ENCODE results near the gene RUNX3. TPM values are rescaled to one million over a fixed set of nuclear protein-coding genes. Genes with fewer than 3 reads are reported as not detected.

RUNX3 gene
- total RNA-seq, 2 donors from 2014 or later, result 6.8 to 8.5 TPM

DNA sequence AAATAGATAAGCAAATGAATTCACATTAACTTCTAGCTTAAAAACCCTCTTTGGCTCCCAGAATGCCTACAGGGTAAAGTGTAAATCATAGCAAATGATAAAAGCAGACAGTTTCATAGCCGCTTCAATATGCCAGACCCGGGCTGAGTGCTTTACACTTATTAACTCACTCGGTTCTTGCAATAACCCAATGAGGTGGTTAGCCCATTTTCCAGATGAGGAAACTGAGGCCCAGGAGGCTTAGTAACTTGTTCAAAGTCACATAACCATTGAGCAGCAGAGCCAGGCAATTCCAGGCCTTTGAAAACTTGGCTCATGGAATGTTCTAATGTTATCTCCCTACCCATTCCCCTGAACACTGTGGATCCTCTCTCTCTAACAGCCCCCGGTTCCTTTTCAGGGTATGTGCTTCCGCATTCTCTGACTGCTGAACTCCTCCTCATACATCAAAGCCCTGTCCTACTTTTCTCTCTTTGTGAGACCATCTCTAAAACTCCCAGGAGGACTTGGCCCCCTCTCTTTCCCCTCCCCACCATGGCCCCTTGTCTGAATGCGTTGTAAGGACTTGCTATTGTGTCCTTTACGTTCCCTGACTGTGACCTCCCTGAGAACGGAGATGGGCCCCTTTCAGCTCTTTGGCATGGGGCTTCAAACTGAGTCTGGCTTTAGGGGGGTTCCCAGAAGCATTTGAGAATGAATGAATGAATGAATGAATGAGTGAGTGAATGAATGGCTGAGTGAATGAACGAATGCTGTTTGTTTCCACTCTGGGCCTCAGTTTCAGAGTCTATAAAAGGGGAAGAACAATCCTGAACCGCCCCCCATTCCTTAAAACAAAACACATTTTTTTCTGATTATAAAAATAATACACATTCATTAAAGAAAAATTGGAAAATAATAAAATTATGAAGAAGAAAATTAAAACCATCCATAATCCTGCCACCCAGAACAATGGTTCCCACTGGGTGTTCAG, 15.6 kb upstream of the RUNX3 start:
- Histone ChIP-seq H3K36me3 (no peaks in the 10 kb centered on the region), H3K9me3 (no peaks in the 10 kb centered on the region), H3K27me3 (replicated peaks; ENCODE audit: insufficient read depth) (no peaks in the 10 kb centered on the region), H3K4me1 (ENCODE audit: control insufficient read depth in 1 of 2, low read depth in 2 of 2) (no peaks in the 10 kb centered on the region), H3K27ac (no peak overlapping the region), H3K4me3 (no peak overlapping the region)
- TF ChIP-seq, protein P1, sequence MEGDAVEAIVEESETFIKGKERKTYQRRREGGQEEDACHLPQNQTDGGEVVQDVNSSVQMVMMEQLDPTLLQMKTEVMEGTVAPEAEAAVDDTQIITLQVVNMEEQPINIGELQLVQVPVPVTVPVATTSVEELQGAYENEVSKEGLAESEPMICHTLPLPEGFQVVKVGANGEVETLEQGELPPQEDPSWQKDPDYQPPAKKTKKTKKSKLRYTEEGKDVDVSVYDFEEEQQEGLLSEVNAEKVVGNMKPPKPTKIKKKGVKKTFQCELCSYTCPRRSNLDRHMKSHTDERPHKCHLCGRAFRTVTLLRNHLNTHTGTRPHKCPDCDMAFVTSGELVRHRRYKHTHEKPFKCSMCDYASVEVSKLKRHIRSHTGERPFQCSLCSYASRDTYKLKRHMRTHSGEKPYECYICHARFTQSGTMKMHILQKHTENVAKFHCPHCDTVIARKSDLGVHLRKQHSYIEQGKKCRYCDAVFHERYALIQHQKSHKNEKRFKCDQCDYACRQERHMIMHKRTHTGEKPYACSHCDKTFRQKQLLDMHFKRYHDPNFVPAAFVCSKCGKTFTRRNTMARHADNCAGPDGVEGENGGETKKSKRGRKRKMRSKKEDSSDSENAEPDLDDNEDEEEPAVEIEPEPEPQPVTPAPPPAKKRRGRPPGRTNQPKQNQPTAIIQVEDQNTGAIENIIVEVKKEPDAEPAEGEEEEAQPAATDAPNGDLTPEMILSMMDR (IDR thresholded peaks at IDR 0.05), result no peak
- DNase-seq (ENCODE audit: low spot score) (no peak), ATAC-seq (ENCODE audit: insufficient number of reproducible peaks, low FRiP score, low read depth) (no peak)

DNA sequence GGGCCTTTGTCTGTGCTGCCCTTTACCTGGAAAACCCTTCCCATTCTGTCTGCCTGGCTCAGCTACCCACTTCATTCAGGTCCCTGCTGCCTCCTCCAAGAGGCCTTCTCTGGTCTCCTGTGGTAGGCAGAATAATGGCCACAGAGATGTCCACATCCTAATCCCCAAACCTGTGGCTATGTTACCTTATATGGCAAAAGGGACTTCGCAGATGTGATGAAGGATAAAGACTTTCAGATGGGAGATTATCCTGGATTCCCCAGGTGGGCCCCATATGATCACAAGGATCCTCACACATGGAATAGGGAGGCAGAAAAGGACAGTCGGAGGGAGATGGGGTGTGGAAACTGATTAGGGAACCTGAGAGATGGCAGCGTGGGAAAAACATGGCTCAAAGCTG, 14.2 kb upstream of the RUNX3 start:
- TF ChIP-seq, protein P1 (IDR thresholded peaks at IDR 0.05), result no peak
- Histone ChIP-seq H3K27ac (no peak overlapping the region), H3K27me3 (replicated peaks; ENCODE audit: insufficient read depth) (no peaks in the 10 kb centered on the region), H3K4me3 (no peak overlapping the region), H3K36me3 (no peaks in the 10 kb centered on the region), H3K9me3 (no peaks in the 10 kb centered on the region), H3K4me1 (ENCODE audit: control insufficient read depth in 1 of 2, low read depth in 2 of 2) (no peaks in the 10 kb centered on the region)
- ATAC-seq (ENCODE audit: insufficient number of reproducible peaks, low FRiP score, low read depth) (no peak), DNase-seq (ENCODE audit: low spot score) (no peak)

DNA sequence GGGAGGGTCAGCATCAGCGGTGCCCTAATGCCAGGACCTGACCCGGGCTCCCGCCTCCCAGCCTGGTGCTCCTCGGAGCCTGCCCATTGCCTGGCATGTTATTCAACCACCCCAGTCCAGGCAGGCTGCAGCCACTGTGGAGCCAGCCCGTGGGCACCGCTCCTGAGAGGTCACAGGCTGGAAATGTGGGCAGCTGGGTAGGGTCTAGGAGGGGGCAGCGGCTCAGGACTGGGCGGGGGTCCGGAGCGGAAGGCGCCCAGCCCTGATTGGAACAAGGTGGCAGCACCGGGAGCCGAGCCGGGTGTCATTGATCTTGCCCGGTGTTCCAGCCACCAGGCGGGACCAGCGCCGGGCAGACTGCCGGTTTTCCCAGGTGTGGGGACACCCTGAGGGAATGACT, 12.7 kb upstream of the RUNX3 start:
- Histone ChIP-seq H3K36me3 (no peaks in the 10 kb centered on the region), H3K4me1 (ENCODE audit: control insufficient read depth in 1 of 2, low read depth in 2 of 2) (no peaks in the 10 kb centered on the region), H3K4me3 (no peak overlapping the region), H3K27me3 (replicated peaks; ENCODE audit: insufficient read depth) (no peaks in the 10 kb centered on the region), H3K9me3 (no peaks in the 10 kb centered on the region), H3K27ac (no peak overlapping the region)
- TF ChIP-seq, protein P1 (IDR thresholded peaks at IDR 0.05), result no peak
- no peak for ATAC-seq (ENCODE audit: insufficient number of reproducible peaks, low FRiP score, low read depth)
- DNase-seq (ENCODE audit: low spot score), result no peak

DNA sequence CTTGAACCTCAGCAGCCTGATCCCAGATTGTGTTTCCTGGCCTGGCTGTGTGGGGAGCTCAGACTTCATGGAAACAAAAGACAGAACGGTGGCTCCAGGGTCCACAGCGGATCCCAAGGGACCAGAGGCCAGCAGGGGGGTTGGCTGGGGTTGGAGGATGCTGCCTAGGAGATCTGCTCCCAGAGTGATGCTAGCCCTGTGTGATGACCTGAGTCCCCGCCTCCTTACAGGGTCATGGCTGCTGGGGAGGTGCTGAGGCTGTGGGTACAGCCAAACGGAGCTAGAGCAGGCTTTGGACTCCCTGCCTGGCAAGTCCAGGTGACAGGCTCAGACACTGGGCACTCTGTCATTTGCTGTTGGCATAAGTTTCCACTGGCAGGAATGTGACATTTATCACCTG, 11.5 kb upstream of the RUNX3 start:
- Histone ChIP-seq H3K4me3 (no peak overlapping the region), H3K27me3 (replicated peaks; ENCODE audit: insufficient read depth) (no peaks in the 10 kb centered on the region), H3K36me3 (no peaks in the 10 kb centered on the region), H3K4me1 (ENCODE audit: control insufficient read depth in 1 of 2, low read depth in 2 of 2) (no peaks in the 10 kb centered on the region), H3K9me3 (no peaks in the 10 kb centered on the region), H3K27ac (no peak overlapping the region)
- TF ChIP-seq, protein P1 (IDR thresholded peaks at IDR 0.05), result no peak
- ATAC-seq (ENCODE audit: insufficient number of reproducible peaks, low FRiP score, low read depth) (no peak), DNase-seq (ENCODE audit: low spot score) (no peak)

DNA sequence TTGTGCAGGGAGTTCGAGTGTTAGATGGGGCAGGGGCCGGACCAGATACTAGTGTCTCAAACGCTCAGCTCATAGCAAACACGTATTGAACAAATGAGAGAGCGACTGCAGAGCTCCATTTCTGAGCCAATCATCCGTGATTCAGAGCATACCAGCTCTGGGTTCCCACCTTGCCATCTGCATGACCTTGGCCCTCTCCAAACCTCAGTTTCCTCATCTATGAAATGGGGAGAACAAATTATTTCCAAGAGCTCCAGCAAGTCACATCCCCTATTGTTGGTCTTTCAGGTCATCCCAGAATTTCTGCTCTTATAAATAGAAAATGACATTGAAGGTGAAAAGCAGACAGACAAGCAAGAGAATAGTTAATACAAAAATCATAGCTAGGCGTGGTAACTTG, 10.2 kb upstream of the RUNX3 start:
- H3K36me3 ChIP-seq, result no peaks in the 10 kb centered on the region
- no peak overlapping the region for H3K27ac ChIP-seq
- no peaks in the 10 kb centered on the region for H3K9me3 ChIP-seq
- H3K4me1 ChIP-seq (ENCODE audit: control insufficient read depth in 1 of 2, low read depth in 2 of 2), result no peaks in the 10 kb centered on the region
- TF ChIP-seq, protein P1 (IDR thresholded peaks at IDR 0.05), result no peak
- no peak overlapping the region for H3K4me3 ChIP-seq
- DNase-seq (ENCODE audit: low spot score) (no peak), ATAC-seq (ENCODE audit: insufficient number of reproducible peaks, low FRiP score, low read depth) (no peak)
- no peaks in the 10 kb centered on the region for H3K27me3 ChIP-seq (replicated peaks; ENCODE audit: insufficient read depth)

All from thoracic aorta (tissue), 2 donors.